ENCODE data around the gene B4GALT3.

The B4GALT3 gene

DNA sequence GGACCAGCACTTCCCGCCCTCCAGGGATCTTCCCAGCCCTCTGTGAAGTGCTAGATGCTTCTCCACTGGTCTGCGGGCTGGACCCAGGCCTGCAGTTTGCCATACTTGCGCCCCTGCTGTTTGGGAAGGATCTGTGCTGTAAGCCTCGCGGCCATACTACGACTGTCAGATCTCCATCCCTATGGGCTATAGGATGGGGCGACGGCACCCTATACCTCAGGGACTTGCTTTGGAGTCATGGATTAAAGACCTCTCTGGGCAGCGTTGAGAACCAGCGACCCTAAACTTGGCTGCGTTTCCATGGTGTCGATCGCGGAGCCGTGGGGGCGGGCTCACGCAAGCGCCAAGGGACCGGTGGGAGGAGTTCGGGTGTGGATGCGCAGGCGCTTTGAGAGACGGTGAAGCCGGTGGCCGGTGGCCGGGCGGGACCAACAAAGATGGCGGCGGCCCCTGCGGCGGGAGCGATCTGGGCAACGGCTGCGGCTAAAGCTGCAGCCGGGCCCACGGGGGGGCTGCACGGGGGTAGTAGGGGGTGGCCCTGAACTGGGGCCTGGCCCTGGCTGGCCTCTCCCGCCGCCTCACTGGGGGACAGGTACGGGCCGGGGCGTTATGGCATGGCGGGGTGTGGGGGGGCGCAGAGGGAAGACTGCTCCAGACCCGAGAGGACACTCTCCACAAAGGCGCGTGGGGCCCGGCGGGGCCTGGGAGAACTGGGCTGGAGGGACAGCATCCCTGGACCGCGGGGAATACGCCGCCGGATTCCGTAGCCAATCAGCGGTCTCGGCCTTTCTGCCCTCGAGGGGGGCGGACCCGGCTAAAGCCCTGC, 18.0 kb downstream of the B4GALT3 start, which contains the start of gene USP21:
TSS of gene USP21 (plus strand) at position 414 of the 826 bp plus-strand sequence. CDS start 1,141 bp downstream, outside the sequence.
- ChIA-PET POLR2A (interaction anchor here (1.0 kb wide), 1 partner anchor 39 kb away, joined by 3 read pairs; the partner anchor contains the start of gene ADAMTS4), CTCF (interaction anchor here (2.4 to 2.7 kb wide), 2 partner anchors 21 to 26 kb away, joined by 9 to 10 read pairs; partner anchors contain the start of gene DEDD)
- DNase-seq (ENCODE audit: low read depth, low spot score), result no peak
- peak within 1 kb of the TSS; percentile 90 for H3K4me3 ChIP-seq (ENCODE audit: low read depth, low read length)
- TF ChIP-seq, protein P1, sequence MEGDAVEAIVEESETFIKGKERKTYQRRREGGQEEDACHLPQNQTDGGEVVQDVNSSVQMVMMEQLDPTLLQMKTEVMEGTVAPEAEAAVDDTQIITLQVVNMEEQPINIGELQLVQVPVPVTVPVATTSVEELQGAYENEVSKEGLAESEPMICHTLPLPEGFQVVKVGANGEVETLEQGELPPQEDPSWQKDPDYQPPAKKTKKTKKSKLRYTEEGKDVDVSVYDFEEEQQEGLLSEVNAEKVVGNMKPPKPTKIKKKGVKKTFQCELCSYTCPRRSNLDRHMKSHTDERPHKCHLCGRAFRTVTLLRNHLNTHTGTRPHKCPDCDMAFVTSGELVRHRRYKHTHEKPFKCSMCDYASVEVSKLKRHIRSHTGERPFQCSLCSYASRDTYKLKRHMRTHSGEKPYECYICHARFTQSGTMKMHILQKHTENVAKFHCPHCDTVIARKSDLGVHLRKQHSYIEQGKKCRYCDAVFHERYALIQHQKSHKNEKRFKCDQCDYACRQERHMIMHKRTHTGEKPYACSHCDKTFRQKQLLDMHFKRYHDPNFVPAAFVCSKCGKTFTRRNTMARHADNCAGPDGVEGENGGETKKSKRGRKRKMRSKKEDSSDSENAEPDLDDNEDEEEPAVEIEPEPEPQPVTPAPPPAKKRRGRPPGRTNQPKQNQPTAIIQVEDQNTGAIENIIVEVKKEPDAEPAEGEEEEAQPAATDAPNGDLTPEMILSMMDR (IDR thresholded peaks at IDR 0.05; ENCODE audit: insufficient read depth, low read length, missing control alignments), result peak; percentile 38

DNA sequence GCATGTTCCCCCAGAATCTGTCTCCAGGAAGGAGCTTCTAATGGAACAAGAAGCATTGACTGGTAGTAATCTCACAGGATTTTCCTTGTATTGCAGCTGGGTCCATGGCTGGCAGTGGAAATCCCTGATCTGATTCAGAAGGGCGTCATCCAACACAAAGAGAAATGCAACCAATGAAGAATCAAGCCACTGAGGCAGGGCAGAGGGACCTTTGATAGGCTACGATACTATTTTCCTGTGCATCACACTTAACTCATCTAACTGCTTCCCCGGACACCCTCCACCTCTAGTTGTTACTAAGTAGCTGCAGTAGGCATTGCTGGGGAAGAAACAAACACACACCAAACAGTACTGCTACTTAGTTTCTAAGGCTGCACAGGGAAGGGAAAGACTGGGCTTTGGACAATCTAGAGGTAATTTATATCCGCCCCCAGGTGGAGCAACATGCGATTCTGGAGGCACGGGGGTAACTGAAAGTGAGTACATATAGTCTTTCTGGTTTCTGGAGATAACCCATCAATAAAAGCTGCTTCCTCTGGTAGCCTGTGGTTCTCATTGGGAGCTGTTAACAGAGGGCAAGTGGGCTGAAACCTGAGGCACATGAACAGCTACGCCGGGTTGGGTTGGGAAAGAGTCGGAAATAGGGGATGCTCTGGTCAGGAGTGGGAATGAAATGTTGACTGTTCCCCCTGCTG, 18.8 kb downstream of the B4GALT3 start:
- CTCF ChIA-PET, result interaction anchor here (2.4 to 2.9 kb wide), 3 partner anchors 8 to 25 kb away, joined by 9 to 17 read pairs (median 10); partner anchors contain the start of genes DEDD and PPOX
- POLR2A ChIA-PET, result interaction anchor here (1.4 kb wide), 1 partner anchor 8 kb away, joined by 4 read pairs; the partner anchor contains the start of gene PPOX
- TF ChIP-seq, protein P1 (IDR thresholded peaks at IDR 0.05; ENCODE audit: insufficient read depth, low read length, missing control alignments), result no peak
- no peak for DNase-seq (ENCODE audit: low read depth, low spot score)
- peak overlapping the region; percentile 90 for H3K4me3 ChIP-seq (ENCODE audit: low read depth, low read length)

DNA sequence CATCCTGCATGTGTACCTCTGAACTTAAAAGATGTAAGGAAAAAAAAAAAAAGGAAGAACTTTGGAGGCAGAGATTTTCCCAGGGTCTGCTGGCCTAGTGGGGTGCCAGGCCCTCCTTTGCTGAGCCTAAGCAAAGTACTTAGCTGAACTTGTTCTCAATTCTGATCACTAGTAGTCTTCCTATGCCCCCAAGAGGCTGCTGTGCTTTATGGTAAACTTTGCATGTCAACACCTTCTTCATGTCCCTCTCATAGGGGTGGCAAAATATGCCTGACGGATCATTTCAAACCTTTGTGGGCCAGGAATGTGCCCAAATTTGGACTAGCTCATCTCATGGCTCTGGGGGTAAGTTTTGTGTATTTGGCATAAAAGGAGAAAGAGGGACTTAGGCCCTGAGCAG, 19.4 kb downstream of the B4GALT3 start:
- ChIA-PET POLR2A (interaction anchor here (1.4 kb wide), 1 partner anchor 8 kb away, joined by 4 read pairs; the partner anchor contains the start of gene PPOX), CTCF (interaction anchor here (0.7 to 2.9 kb wide), 5 partner anchors 8 to 117 kb away, joined by 3 to 17 read pairs (median 9); partner anchors contain the start of genes DEDD and PPOX)
- DNase-seq (ENCODE audit: low read depth, low spot score), result no peak
- TF ChIP-seq, protein P1 (IDR thresholded peaks at IDR 0.05; ENCODE audit: insufficient read depth, low read length, missing control alignments), result no peak
- no peak overlapping the region for H3K4me3 ChIP-seq (ENCODE audit: low read depth, low read length)

DNA sequence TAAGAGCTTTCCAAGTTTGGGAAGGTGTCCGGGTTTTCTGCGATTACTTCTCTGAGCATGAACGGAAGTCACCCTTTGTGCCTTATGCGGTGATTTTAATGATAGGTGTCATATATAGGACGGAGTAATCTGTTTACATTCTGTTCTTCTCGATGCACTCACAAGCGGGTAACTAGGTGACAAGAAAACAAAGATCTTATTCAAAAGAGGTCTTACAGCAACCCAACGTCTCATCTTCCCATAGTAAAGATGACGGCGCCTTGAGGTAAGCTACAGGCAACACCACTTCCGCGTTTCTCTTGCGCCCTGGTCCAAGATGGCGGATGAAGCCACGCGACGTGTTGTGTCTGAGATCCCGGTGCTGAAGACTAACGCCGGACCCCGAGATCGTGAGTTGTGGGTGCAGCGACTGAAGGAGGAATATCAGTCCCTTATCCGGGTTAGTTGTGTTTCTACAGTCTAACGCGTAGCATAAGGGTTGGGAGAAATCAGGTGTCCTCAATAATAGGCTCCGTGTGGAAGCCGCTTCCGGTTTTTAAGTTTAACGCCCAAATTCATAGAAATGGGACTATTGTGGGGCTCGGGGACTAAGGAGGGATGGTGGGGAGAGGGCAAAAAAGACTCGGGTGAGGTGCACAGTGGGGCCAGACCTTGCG, 23.5 kb downstream of the B4GALT3 start, which contains the start of gene UFC1:
TSS of gene UFC1 (plus strand) at position 297 of the 656 bp plus-strand sequence. CDS start at position 317, 20 bp downstream.
- ChIA-PET POLR2A (interaction anchor here (0.9 to 1.7 kb wide), 6 partner anchors 12 to 108 kb away, joined by 3 to 8 read pairs (median 3); partner anchors contain the start of genes DEDD, PPOX and USF1), CTCF (interaction anchor here (0.5 to 2.7 kb wide), 4 partner anchors 12 to 21 kb away, joined by 3 to 15 read pairs (median 4); partner anchors contain the start of genes DEDD and PPOX)
- peak within 1 kb of the TSS; percentile 94 for H3K4me3 ChIP-seq (ENCODE audit: low read depth, low read length)
- TF ChIP-seq, protein P1 (IDR thresholded peaks at IDR 0.05; ENCODE audit: insufficient read depth, low read length, missing control alignments), result no peak
- DNase-seq (ENCODE audit: low read depth, low spot score), result no peak

DNA sequence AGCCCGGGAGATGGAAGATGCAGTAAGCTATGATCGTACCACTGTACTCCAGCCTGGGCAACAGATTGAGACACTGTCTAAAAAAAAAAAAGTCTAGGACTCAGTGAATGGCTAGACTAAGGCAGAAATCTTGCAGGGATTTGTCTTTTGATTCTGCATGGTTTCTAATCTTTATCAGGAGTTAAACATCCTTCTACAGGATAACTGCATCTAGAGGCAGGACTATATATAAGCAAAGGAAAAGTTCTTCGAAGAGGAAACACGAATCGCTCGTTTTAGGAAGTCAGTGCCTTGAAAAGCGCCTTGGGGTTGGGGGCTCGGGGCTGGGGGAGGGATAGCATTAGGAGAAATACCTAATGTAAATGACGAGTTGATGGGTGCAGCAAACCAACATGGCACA, 24.1 kb downstream of the B4GALT3 start:
- H3K4me3 ChIP-seq (ENCODE audit: low read depth, low read length), result peak overlapping the region; percentile 94
- ChIA-PET CTCF (interaction anchor here (0.5 to 2.7 kb wide), 4 partner anchors 13 to 21 kb away, joined by 3 to 15 read pairs (median 4); partner anchors contain the start of genes DEDD and PPOX), POLR2A (interaction anchor here (0.9 to 1.7 kb wide), 6 partner anchors 11 to 107 kb away, joined by 3 to 8 read pairs (median 3); partner anchors contain the start of genes DEDD, PPOX and USF1)
- no peak for DNase-seq (ENCODE audit: low read depth, low spot score)
- TF ChIP-seq, protein P1 (IDR thresholded peaks at IDR 0.05; ENCODE audit: insufficient read depth, low read length, missing control alignments), result no peak
